Spleen (tissue), 7 donors: ENCODE results near the gene FLOT1.
A peak's percentile ranks its signal among the peaks of the same experiment; 100 is the strongest.

Experiments
- POLR2A ChIP-seq, 3 donors: fragments of 450-650 bp; IDR thresholded peaks; one replicate each; pipeline ENCODE4 v1.5.1; 2017; ENCODE audit warnings: antibody characterized with exemption in 3 of 3, mild to moderate bottlenecking in 1 of 3
- TF ChIP-seq, protein P1 (sequence below), 11 experiments: fragments of 200-600 bp in 7 of 11; fragments of 450-650 bp in 4 of 11; sonication (generic) in 4 of 11; IDR thresholded peaks in 8 of 11; conservative IDR thresholded peaks in 3 of 11; 1 replicate in 7 of 11; 2 replicates in 4 of 11; pipeline versions ENCODE4 v1.4.0 to v1.8.0; 2016 to 2021; ENCODE audit warnings: antibody characterized with exemption in 11 of 11, inconsistent platforms in 4 of 11, mild to moderate bottlenecking in 1 of 11
- donor health status: DM: no; HTN: no; CAD: no; lungs with moderate emphysema.
- donor health status: DM: no; HTN: no; CAD: no.
- donor health status: DM: no; HTN: no; CAD: no.

DNA sequence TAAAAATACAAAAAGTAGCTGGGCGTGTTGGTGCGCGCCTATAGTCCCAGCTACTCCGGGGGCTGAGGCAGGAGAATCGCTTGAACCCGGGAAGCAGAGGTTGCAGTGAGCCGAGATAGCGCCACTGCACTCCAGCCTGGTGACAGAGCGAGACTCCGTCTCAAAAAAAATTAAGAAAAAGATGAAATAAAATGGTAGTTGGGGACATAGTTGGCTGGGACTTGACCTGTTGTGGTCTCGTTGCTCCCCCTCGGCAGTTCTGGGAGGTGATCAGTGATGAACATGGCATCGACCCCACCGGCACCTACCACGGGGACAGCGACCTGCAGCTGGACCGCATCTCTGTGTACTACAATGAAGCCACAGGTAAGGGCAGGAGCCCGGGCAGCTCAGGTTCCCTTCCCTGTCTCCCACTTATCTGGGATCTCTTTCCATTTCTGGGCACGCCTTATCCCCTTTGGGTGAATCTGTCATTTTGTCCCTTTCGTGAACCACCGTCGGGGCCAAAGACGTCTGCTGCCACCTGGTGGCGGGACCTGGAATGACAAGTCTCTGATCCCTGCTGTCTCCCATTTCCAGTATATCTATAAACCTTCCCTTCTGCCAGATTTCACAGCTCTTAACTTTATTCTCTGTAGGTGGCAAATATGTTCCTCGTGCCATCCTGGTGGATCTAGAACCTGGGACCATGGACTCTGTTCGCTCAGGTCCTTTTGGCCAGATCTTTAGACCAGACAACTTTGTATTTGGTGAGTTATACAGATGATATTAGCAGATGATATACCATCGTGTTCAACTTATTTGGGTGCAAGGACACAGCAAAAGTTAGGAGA, 20.0 kb downstream of the FLOT1 start:
- TF ChIP-seq, protein P1, sequence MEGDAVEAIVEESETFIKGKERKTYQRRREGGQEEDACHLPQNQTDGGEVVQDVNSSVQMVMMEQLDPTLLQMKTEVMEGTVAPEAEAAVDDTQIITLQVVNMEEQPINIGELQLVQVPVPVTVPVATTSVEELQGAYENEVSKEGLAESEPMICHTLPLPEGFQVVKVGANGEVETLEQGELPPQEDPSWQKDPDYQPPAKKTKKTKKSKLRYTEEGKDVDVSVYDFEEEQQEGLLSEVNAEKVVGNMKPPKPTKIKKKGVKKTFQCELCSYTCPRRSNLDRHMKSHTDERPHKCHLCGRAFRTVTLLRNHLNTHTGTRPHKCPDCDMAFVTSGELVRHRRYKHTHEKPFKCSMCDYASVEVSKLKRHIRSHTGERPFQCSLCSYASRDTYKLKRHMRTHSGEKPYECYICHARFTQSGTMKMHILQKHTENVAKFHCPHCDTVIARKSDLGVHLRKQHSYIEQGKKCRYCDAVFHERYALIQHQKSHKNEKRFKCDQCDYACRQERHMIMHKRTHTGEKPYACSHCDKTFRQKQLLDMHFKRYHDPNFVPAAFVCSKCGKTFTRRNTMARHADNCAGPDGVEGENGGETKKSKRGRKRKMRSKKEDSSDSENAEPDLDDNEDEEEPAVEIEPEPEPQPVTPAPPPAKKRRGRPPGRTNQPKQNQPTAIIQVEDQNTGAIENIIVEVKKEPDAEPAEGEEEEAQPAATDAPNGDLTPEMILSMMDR (IDR thresholded peaks at IDR 0.05 in 8 of 11, conservative IDR thresholded peaks at IDR 0.05 in 3 of 11): peak; percentile 91 to 98 (median 95)
- TF ChIP-seq POLR2A (IDR thresholded peaks at IDR 0.05): no peak
